ENCODE data around the gene ZRANB1.

The ZRANB1 gene

GRCh38 chr10:125017547-125018298 is 75.8 kb downstream of the ZRANB1 start:
- no peak for DNase-seq

DNA sequence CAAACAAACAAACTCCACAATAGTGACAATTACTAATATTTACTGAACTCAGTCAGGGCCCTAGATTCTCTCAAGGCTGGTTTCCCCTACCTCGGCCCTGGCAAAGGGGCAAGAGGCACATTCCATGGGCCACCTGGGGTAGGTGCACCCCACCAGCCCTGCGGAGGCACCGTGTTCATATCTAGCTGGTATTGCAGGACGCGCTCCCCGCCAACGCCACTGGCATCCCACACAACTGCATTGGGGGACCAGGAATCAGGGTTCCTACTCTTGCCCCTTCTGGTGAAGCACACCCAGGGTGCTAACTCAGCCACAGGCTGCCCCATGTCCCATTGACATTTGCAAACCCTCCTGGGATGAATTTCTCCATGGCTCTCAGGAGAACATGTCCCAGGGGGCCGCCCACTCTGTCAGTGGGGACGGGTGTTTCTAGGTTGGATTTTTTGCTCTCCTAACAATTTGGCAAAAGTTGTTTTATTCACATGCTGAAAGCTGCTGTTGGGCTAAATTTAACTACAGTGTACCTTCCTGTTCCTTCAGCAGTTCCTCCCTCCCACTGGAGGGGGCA is 76.7 kb downstream of the ZRANB1 start:
- no peak for DNase-seq

DNA sequence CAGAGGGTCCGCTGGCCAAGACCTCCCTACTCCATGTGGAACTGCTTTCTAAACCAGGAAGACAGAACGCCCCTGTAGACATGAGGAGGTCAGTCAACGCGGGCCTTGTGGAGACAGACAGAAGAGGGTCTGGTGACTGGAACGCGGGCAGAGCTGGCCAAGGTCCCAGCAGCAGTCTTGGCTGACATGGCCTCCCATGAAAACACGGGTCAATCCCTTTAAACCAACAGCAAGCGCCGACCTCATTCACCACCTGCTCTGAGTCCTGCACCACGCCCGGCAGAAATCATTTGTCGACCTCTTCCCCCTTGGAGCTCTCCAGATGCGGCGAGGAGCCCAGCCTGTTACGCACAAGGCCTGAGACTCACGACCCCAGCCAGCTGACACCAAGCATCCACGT is 78.5 kb downstream of the ZRANB1 start:
- DNase-seq, result no peak

GRCh38 chr10:125020871-125021270 is 78.9 kb downstream of the ZRANB1 start:
- DNase-seq, result no peak

- no peak for DNase-seq
Observed at GRCh38 chr10:125021686-125022344, 79.9 kb downstream of the ZRANB1 start.

DNA sequence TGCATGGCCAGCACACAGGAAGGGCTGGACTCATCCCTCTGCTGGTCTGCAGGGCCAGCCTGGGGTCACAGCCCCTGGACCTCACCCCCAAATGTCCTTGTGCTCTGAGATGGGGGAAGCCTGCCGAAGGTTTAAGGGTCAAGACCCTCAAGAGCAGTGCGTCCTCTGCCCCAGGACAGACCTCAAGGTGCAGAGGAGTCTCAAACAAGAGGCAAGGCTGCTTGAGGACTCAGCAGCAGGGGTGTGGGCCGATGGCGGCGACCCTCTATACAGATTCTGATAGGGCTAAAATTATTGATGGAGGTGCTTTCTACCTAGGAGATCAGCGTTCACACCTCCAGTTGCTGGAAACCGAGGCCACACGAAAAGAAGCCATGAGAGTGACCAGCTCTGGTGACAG is 80.7 kb downstream of the ZRANB1 start:
- no peak for DNase-seq

DNA sequence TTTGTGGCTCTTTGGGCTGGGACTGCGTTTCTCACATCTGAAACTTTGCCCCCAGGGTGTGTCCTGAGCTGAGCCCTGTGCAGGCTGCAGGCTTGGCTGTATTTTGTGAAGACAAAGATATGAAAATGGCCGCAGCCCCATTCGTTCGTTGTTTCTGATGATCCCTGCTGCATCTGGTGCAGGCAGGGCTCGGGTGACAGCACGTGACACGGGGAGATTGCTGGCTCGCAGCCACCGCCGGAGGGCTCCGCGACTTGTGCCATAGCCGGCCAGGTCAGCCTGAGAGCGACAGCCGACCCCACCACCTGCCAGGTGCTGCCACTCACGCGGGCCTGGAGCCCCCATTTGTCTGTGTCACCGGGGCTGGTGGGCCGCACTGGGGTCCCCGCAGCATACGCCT is 81.3 kb downstream of the ZRANB1 start:
- peak in 11 of 56 donors; percentile 15 to 58 (median 31) for DNase-seq

DNA sequence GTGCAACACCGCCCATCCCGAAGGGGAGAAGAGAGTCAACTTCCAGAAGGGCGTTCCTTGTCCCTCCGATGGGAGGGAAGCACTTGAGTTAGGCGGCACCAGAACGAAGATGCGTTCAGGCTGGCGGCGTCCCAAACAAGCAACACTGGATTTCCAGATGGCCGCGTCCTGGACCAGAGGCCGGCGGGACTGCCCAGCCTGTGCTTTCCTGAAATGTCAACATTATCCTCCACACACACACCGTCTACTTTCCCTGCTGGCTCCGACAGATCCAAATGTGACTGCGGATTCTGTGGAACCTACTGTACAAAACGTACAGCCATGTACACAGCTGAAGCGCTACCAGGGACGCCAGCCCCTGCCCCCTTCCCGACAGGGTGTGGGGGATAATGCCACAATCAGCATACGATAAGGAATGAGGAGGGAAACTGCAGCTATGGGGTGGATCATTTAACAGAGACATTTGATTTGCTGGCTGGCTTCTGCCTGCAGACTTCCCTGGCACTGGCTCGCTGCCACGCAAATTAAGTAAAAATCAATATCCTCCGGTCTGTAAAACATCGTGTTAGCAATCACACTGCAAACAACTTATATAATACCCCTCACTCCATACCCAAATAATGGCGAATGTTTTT is 82.1 kb downstream of the ZRANB1 start:
- peak in 22 of 56 donors; percentile 8 to 70 (median 42) for DNase-seq

DNA sequence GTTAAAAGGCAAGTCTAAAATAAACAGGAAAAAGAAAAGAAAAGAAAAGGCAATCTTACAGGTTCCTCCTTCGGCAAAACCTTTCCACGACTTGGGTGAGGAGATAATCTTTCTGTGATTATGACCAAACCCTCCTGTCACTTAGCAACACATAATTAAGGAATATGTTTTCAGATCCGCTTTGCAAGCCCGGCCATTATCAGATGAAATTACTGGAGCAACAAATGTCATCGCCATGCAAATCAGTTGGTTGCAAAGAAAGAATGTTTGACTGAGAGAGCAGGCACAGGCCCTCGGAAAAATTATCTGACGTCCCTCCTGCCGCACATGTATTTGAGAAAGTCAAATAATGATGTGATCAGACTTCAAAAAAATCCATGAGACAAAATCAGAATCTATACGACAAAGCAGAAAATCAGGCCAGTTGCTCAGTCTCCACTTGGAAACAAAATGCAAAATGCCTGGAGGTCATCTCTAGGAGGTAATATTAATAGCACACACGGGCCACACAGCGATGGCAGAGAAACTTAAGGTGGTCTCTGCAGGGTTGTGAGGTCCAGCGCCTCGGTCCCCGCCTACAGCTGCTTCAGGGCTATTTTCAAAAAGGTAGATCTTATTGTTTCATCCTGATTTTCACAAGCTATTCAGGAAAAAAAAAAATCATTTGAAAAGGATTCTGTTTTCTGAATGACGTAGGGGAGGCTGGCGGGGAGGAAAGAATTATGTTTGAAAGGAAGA is 82.7 kb downstream of the ZRANB1 start:
- DNase-seq, result peak in 2 of 56 donors; percentile 23 to 49

DNA sequence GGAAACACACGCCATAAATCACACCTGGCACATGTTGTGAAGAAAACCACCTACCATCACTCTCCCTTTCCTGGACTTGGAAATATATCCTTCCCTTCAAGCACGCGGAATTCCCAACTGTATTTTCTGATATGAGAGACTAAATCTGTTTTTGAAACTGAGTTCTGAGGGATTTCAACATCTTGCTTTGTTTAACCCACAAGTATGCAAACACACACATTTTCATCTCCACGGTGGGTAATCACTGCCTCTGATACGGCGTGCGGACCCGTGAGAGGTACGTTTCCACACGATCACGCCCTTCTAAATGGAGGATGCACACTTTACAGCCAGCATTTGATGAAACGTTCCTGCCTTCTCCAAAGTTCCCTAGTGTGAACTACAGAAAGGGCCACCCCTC is 83.4 kb downstream of the ZRANB1 start:
- DNase-seq, result no peak

- no peak for DNase-seq
Observed at GRCh38 chr10:125026036-125026931, 84.4 kb downstream of the ZRANB1 start.

- no peak for DNase-seq
Observed at GRCh38 chr10:125026974-125027735, 85.2 kb downstream of the ZRANB1 start.

- DNase-seq, result peak in 1 of 56 donors; percentile 17
Observed at GRCh38 chr10:125027871-125028869, 86.2 kb downstream of the ZRANB1 start.

DNA sequence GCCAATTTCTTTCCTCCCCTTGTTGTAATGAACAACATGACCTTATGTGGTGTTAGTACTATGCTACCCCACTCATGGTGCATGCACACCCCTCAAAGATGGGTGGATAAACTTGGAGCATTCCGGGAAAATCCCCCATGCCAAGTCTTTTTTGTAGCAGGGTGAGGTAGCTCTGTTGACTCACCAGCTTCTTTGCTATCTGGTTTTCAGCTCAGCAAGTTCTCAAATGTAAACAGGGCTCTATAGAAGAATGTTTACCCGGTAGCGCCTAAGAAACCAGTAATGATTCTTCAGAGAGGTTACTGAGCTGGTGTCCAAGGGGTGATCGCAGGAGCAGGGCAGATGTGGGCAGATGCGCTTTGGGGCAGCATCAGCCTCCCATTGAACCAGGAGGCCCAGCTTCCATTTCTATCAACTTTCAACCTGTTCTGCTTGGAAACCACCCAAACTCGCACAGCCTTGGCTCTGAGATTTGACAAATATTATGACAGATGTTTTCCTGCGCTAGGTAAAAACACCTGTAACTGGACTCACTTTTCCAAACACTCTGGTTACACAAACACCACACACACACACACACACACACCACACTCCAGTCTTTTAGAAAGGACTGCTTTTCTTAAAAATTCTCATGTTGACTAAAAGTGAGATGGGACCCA is 87.8 kb downstream of the ZRANB1 start:
- DNase-seq, result no peak

GRCh38 chr10:125030567-125031197 is 88.8 kb downstream of the ZRANB1 start:
- no peak for DNase-seq

DNA sequence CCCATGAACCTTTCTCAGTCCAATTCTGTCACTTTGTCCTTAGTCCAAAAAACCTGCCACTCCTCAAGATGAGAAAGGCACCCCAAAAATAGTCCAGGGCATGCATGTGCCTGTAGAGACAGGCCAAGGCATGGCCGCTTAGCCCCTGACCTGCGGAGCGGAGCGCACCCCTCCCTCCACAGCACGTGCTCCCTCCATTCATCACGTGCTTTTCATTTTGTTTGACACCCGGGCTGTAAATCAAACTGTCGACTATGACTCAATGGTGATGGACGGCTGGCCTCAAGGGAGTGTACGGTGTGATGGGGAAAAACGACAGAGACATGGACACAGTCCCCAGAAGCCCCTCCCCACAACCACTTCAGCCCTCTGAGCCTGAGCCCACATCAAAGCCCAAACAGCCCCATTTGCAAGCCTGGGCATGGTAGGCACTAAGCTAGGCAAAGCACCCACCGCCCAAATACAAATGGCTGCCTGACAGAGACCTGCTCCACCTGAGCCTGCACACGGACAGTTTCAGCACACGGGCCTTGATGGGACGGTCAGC is 90.6 kb downstream of the ZRANB1 start:
- no peak for DNase-seq
